Hepatocyte (in vitro differentiated cells): ENCODE data around the gene PIGC. TPM values are rescaled to one million over a fixed set of nuclear protein-coding genes. Genes with fewer than 3 reads are reported as not detected.

Source experiments
- DNase-seq: peaks from one replicate; pipeline ENCODE4 v3.0.0-alpha.2; 2016; ENCODE audit warnings: low spot score
- H2AFZ ChIP-seq: fragments of 200-600 bp; sonication (generic); 2 replicates; pipeline ENCODE4 v1.6.0; 2016; ENCODE audit warnings: antibody characterized with exemption, mild to moderate bottlenecking
- H3K27ac ChIP-seq: fragments of 200-600 bp; sonication (generic); 2 replicates; pipeline ENCODE4 v1.5.1; 2016; ENCODE audit warnings: mild to moderate bottlenecking
- H3K27me3 ChIP-seq: fragments of 200-600 bp; sonication (generic); 2 replicates; pipeline ENCODE4 v1.6.1; 2016
- H3K36me3 ChIP-seq: fragments of 200-600 bp; sonication (generic); replicated peaks from 2 replicates; pipeline ENCODE4 v1.5.1; 2016; ENCODE audit warnings: low read depth; ENCODE audit not compliant: insufficient read depth
- H3K4me1 ChIP-seq: fragments of 200-600 bp; sonication (generic); 2 replicates; pipeline ENCODE4 v1.5.1; 2016; ENCODE audit warnings: mild to moderate bottlenecking, moderate library complexity; ENCODE audit not compliant: insufficient read depth
- H3K4me2 ChIP-seq: fragments of 200-600 bp; sonication (generic); 2 replicates; pipeline ENCODE4 v1.6.0; 2016
- H3K4me3 ChIP-seq: fragments of 200-600 bp; sonication (generic); 2 replicates; pipeline ENCODE4 v1.5.1; 2016; ENCODE audit warnings: mild to moderate bottlenecking
- H3K79me2 ChIP-seq: fragments of 200-600 bp; sonication (generic); 2 replicates; pipeline ENCODE4 v1.6.0; 2017; ENCODE audit warnings: mild to moderate bottlenecking
- H3K9me2 ChIP-seq: fragments of 200-600 bp; sonication (generic); replicated peaks from 2 replicates; pipeline ENCODE4 v1.6.0; 2017; ENCODE audit warnings: mild to moderate bottlenecking; ENCODE audit not compliant: insufficient read depth
- H3K9me3 ChIP-seq: fragments of 200-600 bp; sonication (generic); 2 replicates; pipeline ENCODE4 v1.5.1; 2016; ENCODE audit warnings: low read depth, mild to moderate bottlenecking
- H4K20me1 ChIP-seq: fragments of 200-600 bp; sonication (generic); 2 replicates; pipeline ENCODE4 v1.6.0; 2016; ENCODE audit warnings: mild to moderate bottlenecking; ENCODE audit not compliant: insufficient read depth, poor library complexity, severe bottlenecking
- CTCF ChIP-seq: fragments of 200-600 bp; sonication (generic); IDR thresholded peaks from 2 replicates; pipeline ENCODE4 v1.5.1; 2016; ENCODE audit warnings: antibody characterized with exemption, mild to moderate bottlenecking; ENCODE audit not compliant: poor library complexity
- EZH2 ChIP-seq: fragments of 200-600 bp; sonication (generic); IDR thresholded peaks from 2 replicates; pipeline ENCODE4 v1.6.1; 2016; ENCODE audit warnings: antibody characterized with exemption, mild to moderate bottlenecking, borderline replicate concordance
- EZH2phosphoT487 ChIP-seq: fragments of 200-600 bp; sonication (generic); IDR thresholded peaks from one replicate; pipeline ENCODE4 v1.6.1; 2018; ENCODE audit warnings: antibody characterized with exemption, mild to moderate bottlenecking, low read depth, moderate library complexity; ENCODE audit not compliant: unreplicated experiment, severe bottlenecking
- WGBS: methylation state at CpG from one replicate; pipeline ENCODE4 v1.1.6; 2016; ENCODE audit warnings: low lambda C conversion rate; ENCODE audit errors: missing lambda C conversion rate; 5-methylcytosine and 5-hydroxymethylcytosine counted together
- polyA plus RNA-seq: library from polyadenylated mRNA; unstranded; fragments of >200 nt; fragmentation: Nextera tagmentation; extraction: Ambion mirVana; gene quantifications from 2 replicates; pipeline ENCODE4 v1.2.1, GENCODE V29; 2016
- total RNA-seq: library from RNA; depleted of rRNA; stranded (reverse); fragments of >200 nt; gene quantifications from 2 replicates; pipeline ENCODE4 v1.2.3, GENCODE V29; 2014

PIGC gene
- total and polyA plus RNA-seq, 2 experiments from 2014 or later = 42.0 to 47.0 TPM

- no peak for DNase-seq
- 92% methylated on average over 2 of the region's 2 CpGs for WGBS
Observed at GRCh38 chr1:172427191-172427590, 16.7 kb downstream of the PIGC start.

GRCh38 chr1:172425339-172425738 lies 18.5 kb downstream of the PIGC start:
- no peaks in the 10 kb centered on the region for H4K20me1 ChIP-seq
- no peak overlapping the region for H2AFZ ChIP-seq
- WGBS = 97% methylated on average over 3 of the region's 3 CpGs
- no peaks in the 10 kb centered on the region for H3K9me2 ChIP-seq
- no peaks in the 10 kb centered on the region for H3K9me3 ChIP-seq
- no peaks in the 10 kb centered on the region for H3K27me3 ChIP-seq
- H3K27ac ChIP-seq = no peak overlapping the region
- peaks cover 5% of the 10 kb centered on the region for H3K79me2 ChIP-seq
- no peak overlapping the region for H3K4me2 ChIP-seq
- H3K36me3 ChIP-seq = no peaks in the 10 kb centered on the region
- no peak overlapping the region for H3K4me3 ChIP-seq
- peaks cover 3% of the 10 kb centered on the region for H3K4me1 ChIP-seq
- no peak for TF ChIP-seq EZH2phosphoT487
- TF ChIP-seq EZH2 = no peak
- no peak for TF ChIP-seq CTCF
- DNase-seq = no peak

More at GRCh38 chr1:172427191-172427590, 16.7 kb downstream of the PIGC start:
- no peaks in the 10 kb centered on the region for H3K9me2 ChIP-seq
- H3K27me3 ChIP-seq = no peaks in the 10 kb centered on the region
- TF ChIP-seq CTCF (no peak), EZH2phosphoT487 (no peak), EZH2 (no peak)
- H3K4me2 ChIP-seq = no peak overlapping the region
- H3K4me1 ChIP-seq = peaks cover 9% of the 10 kb centered on the region
- no peaks in the 10 kb centered on the region for H3K36me3 ChIP-seq
- H3K9me3 ChIP-seq = no peaks in the 10 kb centered on the region
- no peak overlapping the region for H3K27ac ChIP-seq
- H2AFZ ChIP-seq = no peak overlapping the region
- H3K79me2 ChIP-seq = peaks cover 5% of the 10 kb centered on the region
- H3K4me3 ChIP-seq = no peak overlapping the region
- H4K20me1 ChIP-seq = no peaks in the 10 kb centered on the region

- no peaks in the 10 kb centered on the region for H3K9me2 ChIP-seq
- DNase-seq = no peak
- no peaks in the 10 kb centered on the region for H3K36me3 ChIP-seq
- H2AFZ ChIP-seq = no peak overlapping the region
- no peak overlapping the region for H3K27ac ChIP-seq
- WGBS = 97% methylated on average over 2 of the region's 2 CpGs
- peaks cover 3% of the 10 kb centered on the region for H3K4me1 ChIP-seq
- no peak overlapping the region for H3K4me3 ChIP-seq
- H3K27me3 ChIP-seq = no peaks in the 10 kb centered on the region
- H3K79me2 ChIP-seq = peaks cover 8% of the 10 kb centered on the region
- H4K20me1 ChIP-seq = no peaks in the 10 kb centered on the region
- no peaks in the 10 kb centered on the region for H3K9me3 ChIP-seq
- no peak overlapping the region for H3K4me2 ChIP-seq
- TF ChIP-seq EZH2phosphoT487 (no peak), EZH2 (no peak), CTCF (no peak)
Observed at GRCh38 chr1:172423336-172423735, 20.5 kb downstream of the PIGC start.
